Heart left ventricle (tissue), 13 donors: Measurements from ENCODE around the gene EMX1.

ENCODE experiments used
- POLR2A ChIP-seq, 2 donors: fragments of 450-650 bp; IDR thresholded peaks; one replicate each; pipeline ENCODE4 v1.6.1; 2017; ENCODE audit warnings: antibody characterized with exemption in 2 of 2, mild to moderate bottlenecking in 2 of 2, moderate library complexity in 2 of 2
- TF ChIP-seq, protein P1 (sequence below), 12 donors: fragments of 200-600 bp; sonication (generic) in 4 of 12; IDR thresholded peaks; one replicate each; pipeline versions ENCODE4 v1.5.0 to v1.8.0; 2018 to 2022; ENCODE audit warnings: antibody characterized with exemption in 12 of 12, mild to moderate bottlenecking in 5 of 12
- donor health status: ischemic (EF 13 %, LVEDD 7.1; RV severe dilation, severe dysfunction).
- donor health status: DM: no; HTN: yes; CAD: no.
- donor health status: DM: no; HTN: no; CAD: no.
- donor health status: ischemic (EF 25% LVEDD 6.9; RV normal size, moderate dysfunction).
- donor health status: ischemic (EF 25% LVEDD 5.7; RV mildly dilated, moderate dysfunction).
- donor health status: ischemic (EF 35%, LVEDD 5.7; RV mildly dilated, moderate dysfunction).
- donor health status: nonischemic (EF 11% LVEDD 7.7; RV severe dilation, severe dysfunction).
- donor health status: DM: yes; HTN: yes; CAD: no.
- donor health status: PGD.
- donor health status: ischemic (EF 29% LVEDD 5.4; RV normal size, mild dysfunction).
- donor health status: nonischemic (EF 23%, LVEDD 6.1; RV moderate dilation, normal function).

DNA sequence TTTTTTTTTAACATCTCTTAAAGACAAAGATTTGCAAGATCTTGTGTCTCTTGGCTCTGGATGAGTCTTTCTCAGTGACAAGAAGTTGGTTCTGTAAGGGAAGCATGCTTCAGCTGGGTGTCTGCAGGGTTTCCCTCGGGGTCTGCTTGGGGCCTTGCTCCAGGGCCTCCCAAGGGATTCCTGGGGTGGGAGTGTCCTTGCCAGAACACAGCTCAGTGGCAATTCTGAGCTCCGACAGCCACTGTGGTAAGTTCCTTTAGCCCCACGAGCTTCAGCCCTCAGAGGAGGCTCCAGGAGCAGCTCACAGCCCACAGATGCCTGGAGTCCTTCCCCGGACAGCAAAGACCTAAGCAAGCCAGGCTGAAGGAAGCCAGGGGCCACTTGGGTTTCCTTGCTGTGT lies 52.4 kb downstream of the EMX1 start:
- TF ChIP-seq, protein P1, sequence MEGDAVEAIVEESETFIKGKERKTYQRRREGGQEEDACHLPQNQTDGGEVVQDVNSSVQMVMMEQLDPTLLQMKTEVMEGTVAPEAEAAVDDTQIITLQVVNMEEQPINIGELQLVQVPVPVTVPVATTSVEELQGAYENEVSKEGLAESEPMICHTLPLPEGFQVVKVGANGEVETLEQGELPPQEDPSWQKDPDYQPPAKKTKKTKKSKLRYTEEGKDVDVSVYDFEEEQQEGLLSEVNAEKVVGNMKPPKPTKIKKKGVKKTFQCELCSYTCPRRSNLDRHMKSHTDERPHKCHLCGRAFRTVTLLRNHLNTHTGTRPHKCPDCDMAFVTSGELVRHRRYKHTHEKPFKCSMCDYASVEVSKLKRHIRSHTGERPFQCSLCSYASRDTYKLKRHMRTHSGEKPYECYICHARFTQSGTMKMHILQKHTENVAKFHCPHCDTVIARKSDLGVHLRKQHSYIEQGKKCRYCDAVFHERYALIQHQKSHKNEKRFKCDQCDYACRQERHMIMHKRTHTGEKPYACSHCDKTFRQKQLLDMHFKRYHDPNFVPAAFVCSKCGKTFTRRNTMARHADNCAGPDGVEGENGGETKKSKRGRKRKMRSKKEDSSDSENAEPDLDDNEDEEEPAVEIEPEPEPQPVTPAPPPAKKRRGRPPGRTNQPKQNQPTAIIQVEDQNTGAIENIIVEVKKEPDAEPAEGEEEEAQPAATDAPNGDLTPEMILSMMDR (IDR thresholded peaks at IDR 0.05) = no peak
- TF ChIP-seq POLR2A (IDR thresholded peaks at IDR 0.05) = no peak
